Measurements from ENCODE around the gene CD300LF. TPM values are rescaled to one million over a fixed set of nuclear protein-coding genes. Genes with fewer than 3 reads are reported as not detected.

Gene CD300LF
- total and polyA plus RNA-seq, 9 of the 15 experiments (the other 6 are each of a cell fraction or from before 2014, with no cell fraction given) = not detected

DNA sequence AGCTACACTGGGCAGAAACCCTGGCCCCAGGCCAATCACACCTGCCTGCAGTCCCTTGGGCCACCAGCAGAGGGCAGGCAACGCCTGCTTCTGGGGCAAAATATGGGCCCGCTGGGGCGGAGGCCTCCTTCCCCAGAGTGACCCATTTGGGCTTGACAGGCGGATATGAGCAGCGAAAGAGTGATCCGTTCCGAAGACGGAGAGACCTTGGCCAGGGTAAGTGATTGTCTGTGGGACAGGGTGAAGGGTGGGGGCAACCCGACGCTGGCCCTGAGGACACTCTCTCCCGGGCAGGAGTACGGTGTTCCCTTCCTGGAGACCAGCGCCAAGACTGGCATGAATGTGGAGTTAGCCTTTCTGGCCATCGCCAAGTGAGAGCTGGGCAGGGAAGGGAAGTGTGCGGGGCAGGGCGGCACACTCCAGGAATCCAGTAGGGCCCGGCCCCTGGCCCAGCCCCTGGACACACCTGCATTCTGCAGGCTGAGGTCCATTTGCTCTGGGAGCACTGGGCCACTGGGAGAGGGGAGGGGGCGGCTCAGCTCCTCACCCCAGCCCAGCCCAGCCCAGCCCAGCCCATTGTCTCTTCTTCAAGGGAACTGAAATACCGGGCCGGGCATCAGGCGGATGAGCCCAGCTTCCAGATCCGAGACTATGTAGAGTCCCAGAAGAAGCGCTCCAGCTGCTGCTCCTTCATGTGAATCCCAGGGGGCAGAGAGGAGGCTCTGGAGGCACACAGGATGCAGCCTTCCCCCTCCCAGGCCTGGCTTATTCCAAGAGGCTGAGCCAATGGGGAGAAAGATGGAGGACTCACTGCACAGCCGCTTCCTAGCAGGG is 32.2 kb upstream of the CD300LF start (continued):
- TF ChIP-seq, protein P1, sequence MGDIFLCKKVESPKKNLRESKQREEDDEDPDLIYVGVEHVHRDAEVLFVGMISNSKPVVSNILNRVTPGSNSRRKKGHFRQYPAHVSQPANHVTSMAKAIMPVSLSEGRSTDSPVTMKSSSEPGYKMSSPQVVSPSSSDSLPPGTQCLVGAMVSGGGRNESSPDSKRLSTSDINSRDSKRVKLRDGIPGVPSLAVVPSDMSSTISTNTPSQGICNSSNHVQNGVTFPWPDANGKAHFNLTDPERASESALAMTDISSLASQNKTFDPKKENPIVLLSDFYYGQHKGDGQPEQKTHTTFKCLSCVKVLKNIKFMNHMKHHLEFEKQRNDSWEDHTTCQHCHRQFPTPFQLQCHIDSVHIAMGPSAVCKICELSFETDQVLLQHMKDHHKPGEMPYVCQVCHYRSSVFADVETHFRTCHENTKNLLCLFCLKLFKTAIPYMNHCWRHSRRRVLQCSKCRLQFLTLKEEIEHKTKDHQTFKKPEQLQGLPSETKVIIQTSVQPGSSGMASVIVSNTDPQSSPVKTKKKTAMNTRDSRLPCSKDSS (IDR thresholded peaks at IDR 0.05; ENCODE audit: low read depth, partially characterized antibody) = no peak
- TF ChIP-seq, protein P2, sequence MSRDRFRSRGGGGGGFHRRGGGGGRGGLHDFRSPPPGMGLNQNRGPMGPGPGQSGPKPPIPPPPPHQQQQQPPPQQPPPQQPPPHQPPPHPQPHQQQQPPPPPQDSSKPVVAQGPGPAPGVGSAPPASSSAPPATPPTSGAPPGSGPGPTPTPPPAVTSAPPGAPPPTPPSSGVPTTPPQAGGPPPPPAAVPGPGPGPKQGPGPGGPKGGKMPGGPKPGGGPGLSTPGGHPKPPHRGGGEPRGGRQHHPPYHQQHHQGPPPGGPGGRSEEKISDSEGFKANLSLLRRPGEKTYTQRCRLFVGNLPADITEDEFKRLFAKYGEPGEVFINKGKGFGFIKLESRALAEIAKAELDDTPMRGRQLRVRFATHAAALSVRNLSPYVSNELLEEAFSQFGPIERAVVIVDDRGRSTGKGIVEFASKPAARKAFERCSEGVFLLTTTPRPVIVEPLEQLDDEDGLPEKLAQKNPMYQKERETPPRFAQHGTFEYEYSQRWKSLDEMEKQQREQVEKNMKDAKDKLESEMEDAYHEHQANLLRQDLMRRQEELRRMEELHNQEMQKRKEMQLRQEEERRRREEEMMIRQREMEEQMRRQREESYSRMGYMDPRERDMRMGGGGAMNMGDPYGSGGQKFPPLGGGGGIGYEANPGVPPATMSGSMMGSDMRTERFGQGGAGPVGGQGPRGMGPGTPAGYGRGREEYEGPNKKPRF (IDR thresholded peaks at IDR 0.05; ENCODE audit: low read depth, low read length) = no peak
- TF ChIP-seq MBD2 (IDR thresholded peaks at IDR 0.05; ENCODE audit: borderline replicate concordance, low read depth) = no peak
- peak; percentile 92 for TF ChIP-seq ARID2 (IDR thresholded peaks at IDR 0.05)
- TF ChIP-seq PML (IDR thresholded peaks at IDR 0.05; ENCODE audit: low read length) = no peak
- no peak for TF ChIP-seq GTF2F1 (IDR thresholded peaks at IDR 0.05; ENCODE audit: low read depth, low read length)
- TF ChIP-seq PTRF (tag; IDR thresholded peaks at IDR 0.05) = no peak
- no peak for TF ChIP-seq NR2C1 (IDR thresholded peaks at IDR 0.05)
- no peak for TF ChIP-seq NR2C1 (tag; IDR thresholded peaks at IDR 0.05)
- TF ChIP-seq, protein P3, sequence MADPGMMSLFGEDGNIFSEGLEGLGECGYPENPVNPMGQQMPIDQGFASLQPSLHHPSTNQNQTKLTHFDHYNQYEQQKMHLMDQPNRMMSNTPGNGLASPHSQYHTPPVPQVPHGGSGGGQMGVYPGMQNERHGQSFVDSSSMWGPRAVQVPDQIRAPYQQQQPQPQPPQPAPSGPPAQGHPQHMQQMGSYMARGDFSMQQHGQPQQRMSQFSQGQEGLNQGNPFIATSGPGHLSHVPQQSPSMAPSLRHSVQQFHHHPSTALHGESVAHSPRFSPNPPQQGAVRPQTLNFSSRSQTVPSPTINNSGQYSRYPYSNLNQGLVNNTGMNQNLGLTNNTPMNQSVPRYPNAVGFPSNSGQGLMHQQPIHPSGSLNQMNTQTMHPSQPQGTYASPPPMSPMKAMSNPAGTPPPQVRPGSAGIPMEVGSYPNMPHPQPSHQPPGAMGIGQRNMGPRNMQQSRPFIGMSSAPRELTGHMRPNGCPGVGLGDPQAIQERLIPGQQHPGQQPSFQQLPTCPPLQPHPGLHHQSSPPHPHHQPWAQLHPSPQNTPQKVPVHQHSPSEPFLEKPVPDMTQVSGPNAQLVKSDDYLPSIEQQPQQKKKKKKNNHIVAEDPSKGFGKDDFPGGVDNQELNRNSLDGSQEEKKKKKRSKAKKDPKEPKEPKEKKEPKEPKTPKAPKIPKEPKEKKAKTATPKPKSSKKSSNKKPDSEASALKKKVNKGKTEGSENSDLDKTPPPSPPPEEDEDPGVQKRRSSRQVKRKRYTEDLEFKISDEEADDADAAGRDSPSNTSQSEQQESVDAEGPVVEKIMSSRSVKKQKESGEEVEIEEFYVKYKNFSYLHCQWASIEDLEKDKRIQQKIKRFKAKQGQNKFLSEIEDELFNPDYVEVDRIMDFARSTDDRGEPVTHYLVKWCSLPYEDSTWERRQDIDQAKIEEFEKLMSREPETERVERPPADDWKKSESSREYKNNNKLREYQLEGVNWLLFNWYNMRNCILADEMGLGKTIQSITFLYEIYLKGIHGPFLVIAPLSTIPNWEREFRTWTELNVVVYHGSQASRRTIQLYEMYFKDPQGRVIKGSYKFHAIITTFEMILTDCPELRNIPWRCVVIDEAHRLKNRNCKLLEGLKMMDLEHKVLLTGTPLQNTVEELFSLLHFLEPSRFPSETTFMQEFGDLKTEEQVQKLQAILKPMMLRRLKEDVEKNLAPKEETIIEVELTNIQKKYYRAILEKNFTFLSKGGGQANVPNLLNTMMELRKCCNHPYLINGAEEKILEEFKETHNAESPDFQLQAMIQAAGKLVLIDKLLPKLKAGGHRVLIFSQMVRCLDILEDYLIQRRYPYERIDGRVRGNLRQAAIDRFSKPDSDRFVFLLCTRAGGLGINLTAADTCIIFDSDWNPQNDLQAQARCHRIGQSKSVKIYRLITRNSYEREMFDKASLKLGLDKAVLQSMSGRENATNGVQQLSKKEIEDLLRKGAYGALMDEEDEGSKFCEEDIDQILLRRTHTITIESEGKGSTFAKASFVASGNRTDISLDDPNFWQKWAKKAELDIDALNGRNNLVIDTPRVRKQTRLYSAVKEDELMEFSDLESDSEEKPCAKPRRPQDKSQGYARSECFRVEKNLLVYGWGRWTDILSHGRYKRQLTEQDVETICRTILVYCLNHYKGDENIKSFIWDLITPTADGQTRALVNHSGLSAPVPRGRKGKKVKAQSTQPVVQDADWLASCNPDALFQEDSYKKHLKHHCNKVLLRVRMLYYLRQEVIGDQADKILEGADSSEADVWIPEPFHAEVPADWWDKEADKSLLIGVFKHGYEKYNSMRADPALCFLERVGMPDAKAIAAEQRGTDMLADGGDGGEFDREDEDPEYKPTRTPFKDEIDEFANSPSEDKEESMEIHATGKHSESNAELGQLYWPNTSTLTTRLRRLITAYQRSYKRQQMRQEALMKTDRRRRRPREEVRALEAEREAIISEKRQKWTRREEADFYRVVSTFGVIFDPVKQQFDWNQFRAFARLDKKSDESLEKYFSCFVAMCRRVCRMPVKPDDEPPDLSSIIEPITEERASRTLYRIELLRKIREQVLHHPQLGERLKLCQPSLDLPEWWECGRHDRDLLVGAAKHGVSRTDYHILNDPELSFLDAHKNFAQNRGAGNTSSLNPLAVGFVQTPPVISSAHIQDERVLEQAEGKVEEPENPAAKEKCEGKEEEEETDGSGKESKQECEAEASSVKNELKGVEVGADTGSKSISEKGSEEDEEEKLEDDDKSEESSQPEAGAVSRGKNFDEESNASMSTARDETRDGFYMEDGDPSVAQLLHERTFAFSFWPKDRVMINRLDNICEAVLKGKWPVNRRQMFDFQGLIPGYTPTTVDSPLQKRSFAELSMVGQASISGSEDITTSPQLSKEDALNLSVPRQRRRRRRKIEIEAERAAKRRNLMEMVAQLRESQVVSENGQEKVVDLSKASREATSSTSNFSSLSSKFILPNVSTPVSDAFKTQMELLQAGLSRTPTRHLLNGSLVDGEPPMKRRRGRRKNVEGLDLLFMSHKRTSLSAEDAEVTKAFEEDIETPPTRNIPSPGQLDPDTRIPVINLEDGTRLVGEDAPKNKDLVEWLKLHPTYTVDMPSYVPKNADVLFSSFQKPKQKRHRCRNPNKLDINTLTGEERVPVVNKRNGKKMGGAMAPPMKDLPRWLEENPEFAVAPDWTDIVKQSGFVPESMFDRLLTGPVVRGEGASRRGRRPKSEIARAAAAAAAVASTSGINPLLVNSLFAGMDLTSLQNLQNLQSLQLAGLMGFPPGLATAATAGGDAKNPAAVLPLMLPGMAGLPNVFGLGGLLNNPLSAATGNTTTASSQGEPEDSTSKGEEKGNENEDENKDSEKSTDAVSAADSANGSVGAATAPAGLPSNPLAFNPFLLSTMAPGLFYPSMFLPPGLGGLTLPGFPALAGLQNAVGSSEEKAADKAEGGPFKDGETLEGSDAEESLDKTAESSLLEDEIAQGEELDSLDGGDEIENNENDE (IDR thresholded peaks at IDR 0.05; ENCODE audit: low read depth, low read length) = no peak
- TF ChIP-seq SRSF9 (IDR thresholded peaks at IDR 0.05; ENCODE audit: borderline replicate concordance, low read depth, low read length) = no peak
- no peak for TF ChIP-seq FOXK2 (conservative IDR thresholded peaks at IDR 0.05 in 1 of 2, IDR thresholded peaks at IDR 0.05 in 1 of 2; ENCODE audit: low read depth in 2 of 2)

All from K562 (cell line).